HTERT RPE-1 (cell line): Measurements from ENCODE around the gene CBL.

Experiments
- in situ Hi-C: fragments of 300-500 bp; cut with MboI; formaldehyde crosslinking; loops from 4 replicates; pipeline ENCODE4 v1.14.3; 2020; ENCODE audit warnings: low sequenced_read_pairs

Gene CBL

DNA sequence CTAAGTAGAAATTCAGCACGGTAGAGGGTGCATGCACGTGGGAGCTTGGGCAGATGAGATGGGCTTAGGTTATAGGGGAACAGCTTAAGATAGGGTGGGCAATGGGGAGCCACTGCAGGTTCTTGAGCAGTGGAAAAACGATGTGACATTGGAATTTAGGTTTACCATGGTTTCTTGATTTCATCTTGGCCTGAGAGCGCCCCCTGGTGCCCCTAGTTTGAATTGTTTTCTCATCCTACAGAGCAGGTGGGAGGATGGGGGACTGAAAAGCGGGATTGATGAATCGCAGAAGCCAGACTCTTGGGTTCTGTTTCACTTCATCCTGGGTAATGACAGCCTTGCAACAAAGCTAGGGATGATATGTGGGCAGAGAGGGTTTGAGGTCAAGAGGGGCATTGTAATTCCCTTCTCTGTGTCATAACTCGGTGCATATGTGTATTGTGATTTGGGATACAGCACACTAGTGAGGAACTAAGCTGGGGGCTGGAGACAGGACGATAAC is 117.4 kb downstream of the CBL start:
- in situ Hi-C loops = no loop called here

DNA sequence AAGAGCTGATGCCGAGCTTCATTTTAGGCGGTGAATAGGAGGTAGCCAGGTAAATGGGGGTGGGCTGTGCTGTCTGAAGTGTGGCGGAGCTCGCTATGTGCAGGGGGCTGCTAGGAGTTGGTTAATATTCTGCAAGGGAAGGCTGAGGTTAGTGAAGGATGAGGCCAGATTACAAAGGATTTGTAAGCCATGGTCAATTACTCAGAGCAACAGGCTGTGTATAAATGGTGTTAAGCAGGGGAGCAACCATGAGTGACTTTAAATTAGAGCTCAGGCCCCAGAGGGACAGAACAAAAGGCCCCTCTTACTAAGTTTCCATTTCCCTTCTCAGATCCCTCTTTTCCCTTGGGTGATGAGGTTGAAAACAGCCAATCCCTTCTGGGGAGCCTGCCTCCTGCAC is 118.0 kb downstream of the CBL start:
- in situ Hi-C loops = no loop called here

DNA sequence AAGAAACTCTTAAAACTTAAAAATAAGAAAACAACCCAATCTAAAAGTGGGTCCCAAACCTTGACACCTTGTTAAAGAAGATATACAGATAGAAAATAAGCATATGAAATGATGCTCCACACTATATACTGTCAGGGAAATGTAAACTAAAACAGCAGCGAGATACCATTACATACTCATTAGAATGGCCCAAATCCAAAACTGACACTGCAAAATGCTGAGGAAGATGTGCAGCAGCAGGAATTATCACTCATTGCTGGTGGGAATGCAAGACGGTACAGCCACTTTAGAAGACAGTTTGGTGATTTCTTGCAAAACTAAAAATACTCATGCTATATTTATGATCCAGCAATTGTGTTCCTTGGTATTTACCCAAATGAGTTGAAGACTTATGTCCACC is 123.2 kb downstream of the CBL start:
- in situ Hi-C loops = no loop called here

DNA sequence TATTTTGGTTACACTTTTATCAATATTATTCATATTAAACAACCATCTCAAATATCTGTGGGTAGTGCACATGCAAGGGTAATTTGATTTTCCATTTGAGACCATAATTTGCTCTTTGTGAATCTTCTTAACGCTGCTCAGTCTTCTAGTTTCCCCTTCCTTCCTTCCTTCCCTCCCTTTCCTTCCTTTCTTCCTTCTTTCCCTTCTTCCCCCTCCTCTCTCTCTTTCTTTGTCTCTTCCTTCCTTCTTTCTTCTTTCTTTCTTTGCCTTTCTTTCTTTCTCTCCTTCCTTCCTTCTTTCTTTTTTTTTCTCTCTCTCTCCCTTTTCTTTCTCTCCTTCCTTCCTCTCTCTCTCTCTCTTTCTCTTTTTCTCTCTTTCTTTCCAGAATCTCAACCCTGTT is 124.1 kb downstream of the CBL start:
- in situ Hi-C loops = no loop called here

DNA sequence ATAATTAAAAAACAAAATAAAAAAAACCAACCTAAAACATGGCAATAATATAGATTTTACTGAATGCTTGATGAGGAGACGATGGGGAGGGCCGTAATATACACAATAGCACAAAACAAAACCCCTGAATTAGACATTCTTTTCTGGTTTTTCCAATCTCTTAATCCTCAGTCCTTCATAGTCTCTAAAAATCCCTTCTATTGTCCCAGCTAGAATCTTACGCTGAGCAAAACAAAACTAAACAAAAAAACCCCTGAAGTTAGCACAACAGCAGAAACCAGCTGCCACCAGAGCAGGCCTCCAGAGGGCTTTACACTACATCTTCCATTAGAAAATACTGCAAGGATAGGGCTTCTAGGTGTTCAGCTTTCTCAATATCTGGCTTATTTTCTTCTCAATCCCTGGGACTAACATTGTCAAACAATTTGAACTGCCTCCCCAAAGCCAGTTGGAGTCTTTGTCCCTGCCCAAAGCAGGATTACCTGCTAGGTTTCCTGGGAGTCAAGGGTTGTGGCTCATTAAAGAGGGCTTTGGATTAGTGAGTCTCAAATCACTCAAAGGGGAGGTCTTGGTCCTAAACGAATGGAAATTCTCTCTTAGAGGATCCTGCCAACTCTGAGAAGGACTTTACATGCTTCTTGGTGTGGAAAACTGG is 126.1 kb downstream of the CBL start:
- in situ Hi-C loops = no loop called here

DNA sequence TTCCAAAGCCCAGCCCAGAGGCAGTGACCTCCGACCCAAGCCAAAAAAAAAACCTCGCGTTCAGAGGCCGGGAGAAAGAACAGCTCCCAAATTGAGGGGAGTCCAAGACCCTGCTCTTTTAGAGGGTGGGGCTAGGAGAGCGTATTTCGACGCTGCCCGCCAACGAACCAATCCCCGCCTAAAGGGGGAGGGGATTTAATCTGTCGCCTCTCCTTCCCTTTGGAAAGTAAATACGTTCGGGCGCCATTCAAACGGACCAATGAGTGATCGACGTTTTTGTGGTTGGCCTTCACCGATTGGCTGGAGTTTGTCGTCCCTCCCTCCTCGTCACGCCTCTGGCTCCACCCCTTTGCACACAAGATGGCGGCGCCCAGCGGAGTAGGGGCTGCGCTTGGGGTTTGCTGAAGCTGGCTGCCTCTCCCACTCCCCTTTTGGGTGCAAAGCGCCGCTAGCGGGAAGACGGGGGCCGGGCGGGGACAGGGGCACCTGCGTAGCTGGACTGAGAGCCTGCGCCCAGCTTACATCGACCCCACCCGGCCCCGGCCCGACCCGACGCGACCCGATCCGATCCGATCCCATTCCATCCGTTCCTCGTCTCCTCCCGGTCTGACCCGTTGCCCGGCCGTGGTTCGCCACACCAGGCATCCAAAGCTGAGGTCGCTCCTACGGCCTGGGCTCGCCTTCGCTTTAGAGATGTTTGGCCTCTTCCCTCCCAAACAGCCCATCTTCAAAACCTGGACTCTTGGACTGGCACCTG is 128.2 kb downstream of the CBL start, which contains the start of gene RNF26:
TSS of gene RNF26 (plus strand) at position 354 of the 757 bp plus-strand sequence. CDS start 596 bp downstream, outside the sequence.
- in situ Hi-C loops = no loop called here

DNA sequence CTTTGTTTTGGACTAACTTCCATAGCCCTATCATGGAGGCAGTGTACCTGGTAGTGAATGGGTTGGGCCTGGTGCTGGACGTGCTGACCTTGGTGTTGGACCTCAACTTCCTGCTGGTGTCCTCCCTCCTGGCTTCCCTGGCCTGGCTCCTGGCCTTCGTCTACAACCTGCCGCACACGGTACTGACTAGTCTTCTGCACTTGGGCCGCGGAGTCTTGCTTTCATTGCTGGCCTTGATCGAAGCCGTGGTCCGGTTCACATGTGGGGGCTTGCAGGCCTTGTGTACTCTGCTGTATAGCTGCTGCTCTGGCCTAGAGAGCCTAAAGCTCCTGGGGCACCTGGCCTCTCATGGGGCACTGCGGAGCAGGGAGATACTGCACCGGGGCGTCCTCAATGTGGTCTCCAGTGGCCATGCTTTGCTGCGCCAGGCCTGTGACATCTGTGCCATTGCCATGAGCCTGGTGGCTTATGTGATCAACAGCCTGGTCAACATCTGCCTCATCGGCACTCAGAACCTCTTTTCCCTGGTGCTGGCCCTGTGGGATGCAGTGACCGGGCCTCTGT is 129.0 kb downstream of the CBL start:
- in situ Hi-C loops = no loop called here

DNA sequence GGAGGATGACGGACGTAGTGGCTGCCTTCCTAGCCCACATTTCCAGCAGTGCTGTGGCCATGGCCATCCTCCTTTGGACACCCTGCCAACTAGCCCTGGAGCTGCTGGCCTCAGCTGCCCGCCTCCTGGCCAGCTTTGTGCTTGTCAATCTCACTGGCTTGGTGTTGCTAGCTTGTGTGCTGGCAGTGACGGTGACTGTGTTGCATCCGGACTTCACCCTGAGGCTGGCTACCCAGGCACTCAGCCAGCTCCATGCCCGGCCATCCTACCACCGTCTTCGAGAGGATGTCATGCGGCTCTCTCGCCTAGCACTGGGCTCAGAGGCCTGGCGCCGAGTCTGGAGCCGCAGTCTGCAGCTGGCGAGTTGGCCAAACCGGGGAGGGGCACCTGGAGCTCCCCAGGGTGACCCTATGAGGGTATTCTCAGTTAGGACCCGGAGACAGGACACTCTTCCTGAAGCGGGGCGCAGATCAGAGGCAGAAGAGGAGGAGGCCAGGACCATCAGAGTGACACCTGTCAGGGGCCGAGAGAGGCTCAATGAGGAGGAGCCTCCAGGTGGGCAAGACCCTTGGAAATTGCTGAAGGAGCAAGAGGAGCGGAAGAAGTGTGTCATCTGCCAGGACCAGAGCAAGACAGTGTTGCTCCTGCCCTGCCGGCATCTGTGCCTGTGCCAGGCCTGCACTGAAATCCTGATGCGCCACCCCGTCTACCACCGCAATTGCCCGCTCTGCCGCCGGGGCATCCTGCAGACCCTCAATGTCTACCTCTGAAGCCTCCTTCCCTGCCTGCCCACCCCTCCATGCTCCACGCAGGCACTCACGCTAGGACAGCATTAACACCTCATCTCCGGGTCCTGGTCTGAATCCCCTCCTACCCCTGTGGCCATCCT is 129.8 kb downstream of the CBL start:
- in situ Hi-C loops = no loop called here

DNA sequence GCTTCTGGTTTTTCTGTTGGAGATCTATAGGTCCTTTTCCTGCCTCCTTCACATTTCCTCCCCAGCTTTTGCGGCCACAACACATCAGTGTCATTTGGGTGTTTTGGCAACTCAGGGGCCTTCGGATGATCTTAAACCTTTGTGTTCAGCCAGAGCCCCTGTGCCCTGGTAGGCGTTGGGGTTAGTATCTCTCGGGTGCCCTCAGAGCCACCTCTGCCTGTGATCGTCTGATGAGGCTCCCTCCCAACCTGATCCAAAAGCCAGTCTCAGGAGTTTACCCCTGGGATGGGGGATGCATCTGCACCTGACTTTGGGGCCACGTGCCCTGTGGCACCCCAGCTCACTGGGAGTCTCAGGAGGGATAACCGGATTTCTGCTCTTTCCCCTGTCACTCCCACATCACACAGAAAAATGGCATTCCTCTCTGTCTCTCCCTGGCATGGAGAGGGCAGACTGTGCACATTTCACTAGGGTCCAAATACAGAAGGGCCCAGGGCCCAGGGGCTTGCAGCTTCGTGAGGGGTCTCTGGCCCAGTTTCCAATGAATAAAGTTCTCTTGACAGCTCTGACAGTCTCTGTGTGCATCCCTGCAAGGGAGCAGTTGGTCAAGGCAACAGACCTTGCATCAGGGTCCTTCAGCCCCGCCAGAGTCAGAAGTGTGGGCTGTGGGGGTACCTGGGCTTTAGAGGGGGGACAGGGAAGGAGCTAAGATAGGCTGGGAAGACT is 130.8 kb downstream of the CBL start:
- in situ Hi-C loops = no loop called here

DNA sequence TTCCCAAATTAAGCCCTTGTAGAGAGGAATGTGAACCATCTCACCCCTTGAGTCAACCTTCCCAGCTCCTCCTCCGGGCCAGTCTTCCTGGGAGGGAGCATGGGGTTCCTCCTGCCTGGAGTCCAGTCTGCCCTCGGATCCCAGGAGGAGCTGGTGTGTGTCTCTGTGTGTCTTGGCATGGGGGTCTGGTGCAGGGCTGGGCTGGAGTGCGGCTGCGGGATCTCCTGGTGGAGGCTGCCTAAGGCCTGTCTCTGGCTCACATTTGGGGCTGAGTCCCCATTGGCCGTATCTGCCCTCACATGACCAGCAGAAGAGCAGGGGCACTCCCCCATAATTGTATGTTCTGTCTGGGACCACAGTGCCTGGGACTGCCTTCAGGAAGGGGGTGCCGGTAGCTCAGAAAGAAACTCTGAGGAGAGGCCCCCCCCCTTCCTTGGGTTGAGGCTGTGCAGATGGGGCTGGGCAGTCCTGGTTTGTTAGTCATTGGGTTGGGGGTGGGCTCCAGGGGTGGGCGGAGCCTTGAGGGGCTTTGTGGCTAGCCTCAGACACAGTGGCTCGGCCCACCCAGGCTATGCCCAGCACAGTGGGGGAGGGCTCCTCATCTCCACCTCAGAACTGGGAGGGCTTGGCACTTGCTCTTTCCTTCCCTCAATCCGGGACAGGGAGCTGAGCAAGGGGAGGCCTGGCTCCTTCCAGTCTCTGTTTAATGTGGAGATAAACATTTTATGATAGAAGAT is 131.6 kb downstream of the CBL start:
- in situ Hi-C loops = no loop called here

DNA sequence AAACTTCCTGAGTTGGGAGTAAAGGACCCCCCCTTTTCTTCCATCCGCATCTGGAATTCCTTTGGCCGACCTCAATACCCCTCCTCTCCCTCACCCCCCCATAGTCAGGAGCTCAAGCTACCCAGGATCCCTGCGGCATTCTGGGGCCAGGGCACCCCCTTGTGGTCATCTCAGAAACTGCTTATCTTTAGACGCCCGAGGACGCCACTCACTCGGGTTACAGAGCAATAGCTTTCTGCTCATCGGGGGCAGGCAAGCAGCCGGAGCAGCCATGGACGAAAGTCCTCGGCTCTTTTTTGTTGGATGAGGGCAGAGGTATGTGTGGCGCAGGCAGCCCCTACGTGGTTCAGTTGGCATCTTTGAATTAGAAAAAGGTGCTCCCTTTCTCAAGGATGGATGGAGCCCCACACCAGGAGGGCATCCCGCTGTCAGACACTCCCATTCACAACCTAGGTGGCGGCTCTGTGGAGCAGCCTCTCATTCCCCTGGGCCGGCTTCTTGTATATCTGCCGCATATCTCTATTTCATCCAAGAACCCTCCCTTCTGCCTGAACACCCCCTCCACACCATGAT is 132.3 kb downstream of the CBL start:
- in situ Hi-C loops = no loop called here

DNA sequence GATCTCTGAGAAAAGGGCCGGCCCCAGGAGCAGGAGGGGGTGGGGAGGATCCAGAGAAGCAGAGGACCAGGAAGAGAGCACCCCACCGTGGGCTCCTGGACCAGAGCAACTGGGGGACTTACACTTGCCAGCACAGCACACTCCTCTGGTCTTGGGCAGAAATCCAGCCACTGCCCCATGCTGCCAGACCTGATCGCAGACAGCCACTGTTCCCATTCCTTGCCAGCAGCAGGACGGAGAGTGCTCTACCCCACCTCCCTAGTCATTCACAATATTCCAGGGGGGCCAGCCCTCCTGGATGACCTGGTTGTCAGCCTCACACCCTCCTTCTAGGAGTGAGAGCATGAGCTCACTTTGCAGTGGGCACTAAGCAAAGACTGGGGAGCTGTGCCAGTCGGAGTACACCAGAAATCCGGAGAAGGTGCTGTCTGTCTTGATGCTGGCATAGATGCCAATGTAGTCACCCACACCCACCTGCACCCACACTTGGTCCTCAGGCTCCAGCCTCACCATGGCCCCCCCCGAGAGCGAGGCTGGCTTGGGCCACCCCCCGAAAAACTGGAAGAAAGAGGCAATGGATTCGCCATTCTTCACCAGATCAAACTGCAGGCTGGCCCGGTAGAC is 132.9 kb downstream of the CBL start:
- in situ Hi-C loops = no loop called here

DNA sequence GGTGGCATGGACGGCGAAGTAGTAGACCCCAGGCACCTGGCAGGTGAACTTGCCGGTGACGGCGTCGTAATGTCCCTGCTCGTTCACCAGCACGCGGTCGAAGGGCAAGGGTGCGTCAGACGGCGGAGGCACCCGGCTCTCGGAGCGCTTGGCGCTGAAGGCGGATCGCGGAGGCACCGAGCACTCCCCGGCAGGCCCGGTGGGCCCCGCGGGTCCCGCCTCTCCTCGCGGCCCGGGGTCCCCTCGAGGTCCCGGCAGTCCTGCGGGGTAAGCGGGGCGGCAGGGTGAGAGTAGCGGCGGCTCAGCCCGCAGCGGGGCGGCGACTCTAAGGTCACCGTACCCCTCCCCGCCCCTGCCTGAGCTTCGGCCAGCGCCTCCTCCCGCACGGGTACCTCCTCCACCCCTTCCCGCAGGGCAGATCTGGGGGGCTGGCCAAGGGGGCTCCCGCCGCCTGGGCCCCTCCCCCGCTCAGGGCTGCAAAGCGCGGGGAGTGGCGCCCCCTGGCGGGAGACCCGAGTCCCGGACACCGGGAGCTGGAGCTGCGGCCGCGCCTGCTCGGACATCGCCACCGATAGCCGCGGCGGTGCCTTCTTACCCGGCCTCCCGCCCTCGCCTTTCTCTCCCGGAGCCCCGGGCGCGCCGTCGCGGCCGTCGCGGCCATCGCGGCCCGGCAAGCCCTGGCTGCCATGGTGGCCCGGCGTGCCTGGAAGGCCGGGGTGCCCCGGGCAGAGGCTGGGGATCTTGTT is 133.6 kb downstream of the CBL start:
- in situ Hi-C loops = no loop called here

DNA sequence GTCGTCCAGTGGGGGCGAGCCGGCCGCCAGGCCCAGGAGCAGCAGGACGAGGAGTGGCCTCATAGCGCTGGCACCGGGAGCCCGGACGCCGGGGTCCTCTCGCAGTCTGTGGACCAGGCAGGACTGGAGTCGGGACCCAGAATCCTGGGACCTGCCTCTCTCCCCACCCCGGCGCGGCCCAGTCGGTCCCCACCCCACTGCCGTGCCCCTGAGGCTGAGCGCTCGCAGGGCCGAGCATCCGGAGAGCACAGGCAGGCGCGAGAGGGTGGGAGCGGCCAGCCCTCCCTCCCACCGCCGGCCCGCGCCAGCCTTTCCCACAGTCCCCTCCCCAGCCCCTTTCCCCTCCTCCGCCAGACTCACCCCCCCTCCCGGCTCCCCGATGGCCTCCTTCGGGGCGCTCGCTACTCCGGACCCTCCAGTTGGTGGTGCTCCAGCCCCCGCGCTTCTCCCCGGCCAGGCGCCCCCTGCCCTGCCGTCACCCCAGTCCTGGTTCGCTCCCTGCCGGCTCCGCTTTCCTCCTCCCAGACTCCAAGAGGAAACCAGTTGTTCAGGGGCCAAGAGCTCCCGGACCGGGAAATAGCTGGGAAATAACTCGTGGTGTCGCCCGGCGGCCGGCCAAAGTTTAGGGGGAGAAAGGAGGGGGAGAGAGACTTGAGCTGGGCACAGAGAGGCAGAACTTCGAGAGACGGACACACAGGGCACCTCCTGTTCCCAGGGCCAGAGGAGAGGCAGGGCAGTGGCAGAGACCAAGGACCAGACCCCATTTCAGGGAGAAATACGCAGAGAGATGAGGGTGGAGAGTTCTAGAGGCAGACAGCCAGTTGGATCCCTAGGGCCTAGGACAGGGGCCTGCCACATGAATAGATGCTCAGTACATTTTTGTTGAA is 134.4 kb downstream of the CBL start, which contains the start of gene C1QTNF5:
TSS of gene C1QTNF5 (minus strand) at position 549 of the 887 bp plus-strand sequence. CDS start at position 63, 486 bp downstream.
- in situ Hi-C loops = no loop called here

DNA sequence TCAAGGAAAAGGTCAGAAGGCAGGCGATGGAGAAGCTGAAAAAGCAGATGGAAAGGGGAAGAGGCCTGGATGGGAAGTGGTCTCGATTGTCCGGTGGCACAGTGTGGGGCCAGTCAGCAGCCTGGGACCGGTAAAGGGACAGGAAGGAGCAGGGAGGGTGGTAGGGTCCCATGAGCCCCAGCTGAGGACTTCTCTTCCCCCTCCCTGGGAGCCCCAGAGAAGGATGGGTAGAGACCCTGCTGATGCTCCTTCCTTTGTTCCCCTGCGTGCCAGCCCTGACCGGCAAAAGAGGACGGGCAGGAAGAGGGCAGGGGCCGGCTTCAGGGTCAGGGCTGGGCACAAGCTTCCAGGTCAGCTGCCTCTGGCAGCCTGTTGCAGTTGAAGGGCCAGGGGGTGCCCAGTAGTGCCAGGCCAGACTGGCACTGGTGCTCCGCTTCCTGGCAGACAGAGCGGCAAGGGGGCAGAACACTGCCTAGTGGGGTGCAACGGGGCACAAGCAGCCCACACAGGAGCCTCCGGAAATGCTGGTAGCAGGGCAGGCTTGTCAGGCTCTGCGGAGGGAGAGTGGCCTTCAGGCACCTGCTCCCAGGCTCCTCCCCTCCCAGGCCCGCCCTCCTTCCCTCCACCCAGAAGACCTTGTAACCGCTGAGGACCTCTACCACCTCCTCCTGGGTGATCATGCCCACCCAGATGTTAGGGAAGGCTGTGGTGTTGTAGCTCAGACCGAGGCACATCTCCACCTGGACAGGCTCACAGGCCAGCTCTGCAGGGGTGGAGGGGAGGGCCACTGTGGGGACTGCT is 135.3 kb downstream of the CBL start:
- in situ Hi-C loops = no loop called here

DNA sequence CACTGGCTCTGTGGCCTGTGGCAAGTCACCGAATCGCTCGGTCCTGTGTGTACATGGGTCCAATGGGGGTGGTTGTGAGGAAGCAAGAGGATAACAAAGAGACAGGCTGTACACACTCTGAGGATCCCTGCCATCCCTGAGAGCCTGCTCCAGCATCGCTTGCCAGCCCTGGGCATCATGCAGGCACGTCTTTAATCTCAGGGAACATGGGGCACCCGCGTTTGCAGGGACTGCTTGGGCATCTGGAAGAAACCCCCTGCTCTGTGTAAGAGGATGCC is 135.8 kb downstream of the CBL start:
- in situ Hi-C loops = no loop called here
